ENCODE data around the gene DUSP9.

- TF ChIP-seq NBN (IDR thresholded peaks at IDR 0.05) (no peak), NR2C2 (IDR thresholded peaks at IDR 0.05; ENCODE audit: borderline replicate concordance, control insufficient read depth, insufficient read length, low read depth) (no peak), NRF1 (conservative IDR thresholded peaks at IDR 0.05; ENCODE audit: low read depth, low read length) (no peak), USF2 (IDR thresholded peaks at IDR 0.05; ENCODE audit: borderline replicate concordance, low read depth, low read length) (no peak)
- TF ChIP-seq, protein P1, sequence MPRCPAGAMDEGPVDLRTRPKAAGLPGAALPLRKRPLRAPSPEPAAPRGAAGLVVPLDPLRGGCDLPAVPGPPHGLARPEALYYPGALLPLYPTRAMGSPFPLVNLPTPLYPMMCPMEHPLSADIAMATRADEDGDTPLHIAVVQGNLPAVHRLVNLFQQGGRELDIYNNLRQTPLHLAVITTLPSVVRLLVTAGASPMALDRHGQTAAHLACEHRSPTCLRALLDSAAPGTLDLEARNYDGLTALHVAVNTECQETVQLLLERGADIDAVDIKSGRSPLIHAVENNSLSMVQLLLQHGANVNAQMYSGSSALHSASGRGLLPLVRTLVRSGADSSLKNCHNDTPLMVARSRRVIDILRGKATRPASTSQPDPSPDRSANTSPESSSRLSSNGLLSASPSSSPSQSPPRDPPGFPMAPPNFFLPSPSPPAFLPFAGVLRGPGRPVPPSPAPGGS (IDR thresholded peaks at IDR 0.05; ENCODE audit: borderline replicate concordance, insufficient read depth, low read depth, low read length, poor library complexity, severe bottlenecking) = no peak
- TF ChIP-seq, protein P2, sequence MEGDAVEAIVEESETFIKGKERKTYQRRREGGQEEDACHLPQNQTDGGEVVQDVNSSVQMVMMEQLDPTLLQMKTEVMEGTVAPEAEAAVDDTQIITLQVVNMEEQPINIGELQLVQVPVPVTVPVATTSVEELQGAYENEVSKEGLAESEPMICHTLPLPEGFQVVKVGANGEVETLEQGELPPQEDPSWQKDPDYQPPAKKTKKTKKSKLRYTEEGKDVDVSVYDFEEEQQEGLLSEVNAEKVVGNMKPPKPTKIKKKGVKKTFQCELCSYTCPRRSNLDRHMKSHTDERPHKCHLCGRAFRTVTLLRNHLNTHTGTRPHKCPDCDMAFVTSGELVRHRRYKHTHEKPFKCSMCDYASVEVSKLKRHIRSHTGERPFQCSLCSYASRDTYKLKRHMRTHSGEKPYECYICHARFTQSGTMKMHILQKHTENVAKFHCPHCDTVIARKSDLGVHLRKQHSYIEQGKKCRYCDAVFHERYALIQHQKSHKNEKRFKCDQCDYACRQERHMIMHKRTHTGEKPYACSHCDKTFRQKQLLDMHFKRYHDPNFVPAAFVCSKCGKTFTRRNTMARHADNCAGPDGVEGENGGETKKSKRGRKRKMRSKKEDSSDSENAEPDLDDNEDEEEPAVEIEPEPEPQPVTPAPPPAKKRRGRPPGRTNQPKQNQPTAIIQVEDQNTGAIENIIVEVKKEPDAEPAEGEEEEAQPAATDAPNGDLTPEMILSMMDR (IDR thresholded peaks at IDR 0.05 in 2 of 3, conservative IDR thresholded peaks at IDR 0.05 in 1 of 3; ENCODE audit: control insufficient read depth in 2 of 3, extremely low read depth in 1 of 3, insufficient read depth in 1 of 3, low read depth in 3 of 3, low read length in 3 of 3) = no peak
These were observed 24.2 kb upstream of the DUSP9 start for GRCh38 chrX:153622661-153623309.

Data from GM12878 (cell line).